GM21529 (cell line): ENCODE data around the gene JAML.
"Not testable (repeated sequence)": the region's sequence is repeated elsewhere in the genome, so short reads cannot be mapped to it uniquely, and the experiment has no call there.

ENCODE experiments used
- ATAC-seq: cut with Tn5 transposase; IDR thresholded peaks from one replicate; pipeline ENCODE4 v1.9.1; 2021; ENCODE audit not compliant: unreplicated experiment

JAML gene

GRCh38 chr11:118199135-118199534 lies 25.7 kb downstream of the JAML start:
- no peak for ATAC-seq

GRCh38 chr11:118198370-118198769 lies 26.4 kb downstream of the JAML start:
- no peak for ATAC-seq

GRCh38 chr11:118194835-118195627 lies 29.8 kb downstream of the JAML start:
- ATAC-seq: no peak

GRCh38 chr11:118193910-118194566 lies 30.8 kb downstream of the JAML start:
- no peak for ATAC-seq

GRCh38 chr11:118192817-118193216 lies 32.0 kb downstream of the JAML start:
- ATAC-seq: not testable (repeated sequence)

GRCh38 chr11:118190942-118191506 lies 33.8 kb downstream of the JAML start:
- not testable (repeated sequence) for ATAC-seq

GRCh38 chr11:118186346-118187107 lies 38.3 kb downstream of the JAML start:
- ATAC-seq: no peak

GRCh38 chr11:118184784-118185579 lies 39.8 kb downstream of the JAML start:
- no peak for ATAC-seq

- ATAC-seq: not testable (repeated sequence)
These were observed 41.1 kb downstream of the JAML start for GRCh38 chr11:118183691-118184090.

GRCh38 chr11:118180300-118180703 lies 44.5 kb downstream of the JAML start:
- no peak for ATAC-seq

- ATAC-seq: no peak
These were observed 48.1 kb downstream of the JAML start for GRCh38 chr11:118176778-118177134.

GRCh38 chr11:118175993-118176777 lies 48.6 kb downstream of the JAML start, which contains the start of gene SCN2B:
Gene SCN2B (minus strand): TSS chr11:118176639. CDS start chr11:118176431, 208 bp downstream.
- ATAC-seq: no peak

- ATAC-seq: no peak
These were observed 49.5 kb downstream of the JAML start for GRCh38 chr11:118175031-118175992.

GRCh38 chr11:118174006-118174567 lies 50.7 kb downstream of the JAML start:
- no peak for ATAC-seq

- ATAC-seq: no peak
These were observed 52.5 kb downstream of the JAML start for GRCh38 chr11:118172356-118172755.

- ATAC-seq: peak; percentile 52
These were observed 53.3 kb downstream of the JAML start for GRCh38 chr11:118171269-118172062.

- no peak for ATAC-seq
These were observed 53.9 kb downstream of the JAML start for GRCh38 chr11:118170882-118171268.
